NCI-H345 (cell line): ENCODE measurements around the gene CPNE5.

Source experiments
- DNase-seq: peaks from one replicate; lab custom pipeline; 2025; lab: John Stamatoyannopoulos, UW

The CPNE5 gene

GRCh38 chr6:36743538-36744303 is 95.5 kb downstream of the CPNE5 start:
- no peak for DNase-seq

GRCh38 chr6:36743032-36743431 is 96.2 kb downstream of the CPNE5 start:
- DNase-seq: no peak

- no peak for DNase-seq
These were observed 97.1 kb downstream of the CPNE5 start for GRCh38 chr6:36742146-36742545.

GRCh38 chr6:36740818-36741179 is 98.4 kb downstream of the CPNE5 start:
- no peak for DNase-seq

- DNase-seq: no peak
These were observed 99.1 kb downstream of the CPNE5 start for GRCh38 chr6:36739947-36740817.

GRCh38 chr6:36738108-36738507 is 101.1 kb downstream of the CPNE5 start:
- no peak for DNase-seq

GRCh38 chr6:36737043-36737785 is 102.0 kb downstream of the CPNE5 start:
- no peak for DNase-seq

GRCh38 chr6:36735110-36736071 is 103.9 kb downstream of the CPNE5 start:
- DNase-seq: peak; percentile 39

- no peak for DNase-seq
These were observed 104.7 kb downstream of the CPNE5 start for GRCh38 chr6:36734486-36735060.

- no peak for DNase-seq
These were observed 105.9 kb downstream of the CPNE5 start for GRCh38 chr6:36733300-36733699.

- no peak for DNase-seq
These were observed 107.5 kb downstream of the CPNE5 start for GRCh38 chr6:36731622-36732310.

GRCh38 chr6:36730424-36731380 is 108.5 kb downstream of the CPNE5 start:
- no peak for DNase-seq

- DNase-seq: no peak
These were observed 110.1 kb downstream of the CPNE5 start for GRCh38 chr6:36729161-36729524.

GRCh38 chr6:36728289-36729160 is 110.7 kb downstream of the CPNE5 start:
- DNase-seq: no peak

GRCh38 chr6:36727505-36728021 is 111.7 kb downstream of the CPNE5 start:
- peak; percentile 14 for DNase-seq

GRCh38 chr6:36725581-36725980 is 113.7 kb downstream of the CPNE5 start:
- no peak for DNase-seq

- peak; percentile 69 for DNase-seq
These were observed 114.5 kb downstream of the CPNE5 start for GRCh38 chr6:36724514-36725390.
